AG04450 (cell line): Measurements from ENCODE around the gene PRSS57. TPM values are rescaled to one million over a fixed set of nuclear protein-coding genes. Genes with fewer than 3 reads are reported as not detected.
A peak's percentile ranks its signal among the peaks of the same experiment; 100 is the strongest.
"Not testable (repeated sequence)": the region's sequence is repeated elsewhere in the genome, so short reads cannot be mapped to it uniquely, and the experiment has no call there.

Source experiments
- CTCF ChIA-PET: fragments of 300-600, 350-600 bp; formaldehyde crosslinking; extraction: SDS; loops from one replicate; lab custom pipeline; 2022; ENCODE audit warnings: antibody characterized with exemption, inconsistent platforms; lab: Charles Lee
- POLR2A ChIA-PET: fragments of 350-600 bp; formaldehyde crosslinking; extraction: SDS; loops from one replicate; lab custom pipeline; 2021; ENCODE audit warnings: antibody characterized with exemption, inconsistent platforms; lab: Yijun Ruan, JAX
- DNase-seq: peaks from one replicate; pipeline ENCODE4 v3.0.0-alpha.2; 2011; ENCODE audit warnings: low read depth, low spot score
- H3K27ac ChIP-seq: one replicate; pipeline ENCODE4 v1.5.1; 2012; ENCODE audit warnings: low read depth, low read length, control low read depth
- H3K27me3 ChIP-seq: one replicate; pipeline ENCODE4 v1.6.0; 2012; ENCODE audit warnings: low read length; ENCODE audit not compliant: control insufficient read depth, insufficient read depth
- H3K4me3 ChIP-seq: 2 replicates; pipeline ENCODE4 v1.5.1; 2011; ENCODE audit warnings: mild to moderate bottlenecking, low read depth, low read length, control low read depth
- H3K9me3 ChIP-seq: 2 replicates; pipeline ENCODE4 v1.5.1; 2012; ENCODE audit warnings: low read length; ENCODE audit not compliant: control insufficient read depth, insufficient read depth
- polyA plus RNA-seq: library from polyadenylated mRNA; depleted of rRNA; stranded (reverse); fragments of >200 nt; gene quantifications from 2 replicates; pipeline ENCODE4 v1.2.3, GENCODE V29; 2011
- TF ChIP-seq, protein P1 (sequence below): IDR thresholded peaks from 2 replicates; pipeline ENCODE4 v1.5.1; 2011; ENCODE audit warnings: low read depth, low read length, control low read depth, inconsistent platforms

The PRSS57 gene
- polyA plus RNA-seq, 1 experiment = not detected

DNA sequence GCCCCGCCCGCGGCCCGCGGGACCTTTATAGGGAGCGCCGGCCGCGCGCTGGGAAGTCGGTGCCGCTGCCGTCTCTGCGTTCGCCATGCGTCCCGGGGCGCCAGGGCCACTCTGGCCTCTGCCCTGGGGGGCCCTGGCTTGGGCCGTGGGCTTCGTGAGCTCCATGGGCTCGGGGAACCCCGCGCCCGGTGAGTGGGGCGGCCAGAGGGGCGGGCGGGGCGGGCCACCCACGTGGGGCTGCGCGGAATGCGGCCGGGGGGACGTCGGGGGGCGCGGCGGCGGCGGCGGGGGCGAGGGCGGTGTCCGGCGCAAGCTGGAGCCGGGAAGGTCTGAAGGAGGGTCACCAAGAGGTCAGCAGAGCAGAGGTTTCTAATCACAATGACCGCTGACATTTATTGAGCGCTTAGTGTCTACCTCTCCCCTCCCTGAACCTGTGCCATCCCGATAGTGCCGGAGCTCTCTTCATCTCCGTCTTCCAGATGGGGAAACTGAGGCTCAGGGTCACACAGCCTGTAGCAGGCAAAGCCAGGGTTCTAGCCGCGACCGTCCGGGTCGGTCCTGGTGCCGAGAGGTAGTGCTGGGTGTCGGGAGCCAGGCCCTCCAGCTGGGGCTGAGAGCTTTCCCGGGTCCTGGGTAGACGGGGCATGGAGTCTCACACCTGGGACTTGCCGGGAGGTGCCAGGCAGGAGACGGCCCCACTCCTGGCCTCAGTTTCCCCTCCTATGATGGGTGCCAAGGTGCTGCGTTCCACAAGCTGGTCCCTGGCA lies 18.7 kb downstream of the PRSS57 start, which contains the start of gene FSTL3:
Gene FSTL3, plus strand, starts transcription at position 54 of the 767 bp plus-strand sequence. Its CDS starts 32 bp downstream, at position 86.
- CTCF ChIA-PET = interaction anchor here (0.7 kb wide), 1 partner anchor 98 kb away, joined by 4 read pairs; no protein-coding TSS in a partner anchor
- Histone ChIP-seq H3K9me3 (no peaks in the 10 kb centered on the region; the same call in 1 of the 2 replicates), H3K27me3 (no peaks in the 10 kb centered on the region), H3K4me3 (peak within 1 kb of the TSS; percentile 75), H3K27ac (peak within 1 kb of the TSS; percentile 61)
- DNase-seq = no peak
- POLR2A ChIA-PET = interaction anchor here (0.6 to 1.4 kb wide), 3 partner anchors 13 to 126 kb away, joined by 3 to 7 read pairs (median 4); partner anchors contain the start of gene RNF126
- TF ChIP-seq, protein P1, sequence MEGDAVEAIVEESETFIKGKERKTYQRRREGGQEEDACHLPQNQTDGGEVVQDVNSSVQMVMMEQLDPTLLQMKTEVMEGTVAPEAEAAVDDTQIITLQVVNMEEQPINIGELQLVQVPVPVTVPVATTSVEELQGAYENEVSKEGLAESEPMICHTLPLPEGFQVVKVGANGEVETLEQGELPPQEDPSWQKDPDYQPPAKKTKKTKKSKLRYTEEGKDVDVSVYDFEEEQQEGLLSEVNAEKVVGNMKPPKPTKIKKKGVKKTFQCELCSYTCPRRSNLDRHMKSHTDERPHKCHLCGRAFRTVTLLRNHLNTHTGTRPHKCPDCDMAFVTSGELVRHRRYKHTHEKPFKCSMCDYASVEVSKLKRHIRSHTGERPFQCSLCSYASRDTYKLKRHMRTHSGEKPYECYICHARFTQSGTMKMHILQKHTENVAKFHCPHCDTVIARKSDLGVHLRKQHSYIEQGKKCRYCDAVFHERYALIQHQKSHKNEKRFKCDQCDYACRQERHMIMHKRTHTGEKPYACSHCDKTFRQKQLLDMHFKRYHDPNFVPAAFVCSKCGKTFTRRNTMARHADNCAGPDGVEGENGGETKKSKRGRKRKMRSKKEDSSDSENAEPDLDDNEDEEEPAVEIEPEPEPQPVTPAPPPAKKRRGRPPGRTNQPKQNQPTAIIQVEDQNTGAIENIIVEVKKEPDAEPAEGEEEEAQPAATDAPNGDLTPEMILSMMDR = no peak

DNA sequence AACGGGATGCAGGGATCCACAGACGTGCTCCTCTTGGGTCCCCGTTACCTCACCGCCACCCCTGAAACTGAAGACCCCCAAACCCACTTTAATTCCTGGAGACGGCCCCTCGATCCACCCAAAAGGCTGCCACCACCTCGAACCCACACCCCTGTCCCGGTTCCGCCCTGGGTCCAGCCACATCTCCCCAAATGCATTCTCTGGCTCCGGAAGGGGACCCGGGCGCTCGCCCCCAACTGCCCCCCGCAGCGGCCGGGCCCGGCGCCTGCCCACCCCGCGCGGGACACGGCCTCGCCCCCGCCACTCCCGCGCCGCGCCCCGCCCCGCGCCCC lies 19.3 kb downstream of the PRSS57 start:
- peak overlapping the region; percentile 41 for H3K4me3 ChIP-seq
- no peaks in the 10 kb centered on the region; the same call in 1 of the 2 replicates for H3K9me3 ChIP-seq
- H3K27ac ChIP-seq = no peak overlapping the region
- DNase-seq = no peak
- TF ChIP-seq, protein P1 = no peak
- CTCF ChIA-PET = interaction anchor here (1.0 kb wide), 1 partner anchor 95 kb away, joined by 3 read pairs; no protein-coding TSS in a partner anchor
- POLR2A ChIA-PET = interaction anchor here (1.4 kb wide), 1 partner anchor 12 kb away, joined by 4 read pairs; the partner anchor contains the start of gene RNF126
- no peaks in the 10 kb centered on the region for H3K27me3 ChIP-seq

DNA sequence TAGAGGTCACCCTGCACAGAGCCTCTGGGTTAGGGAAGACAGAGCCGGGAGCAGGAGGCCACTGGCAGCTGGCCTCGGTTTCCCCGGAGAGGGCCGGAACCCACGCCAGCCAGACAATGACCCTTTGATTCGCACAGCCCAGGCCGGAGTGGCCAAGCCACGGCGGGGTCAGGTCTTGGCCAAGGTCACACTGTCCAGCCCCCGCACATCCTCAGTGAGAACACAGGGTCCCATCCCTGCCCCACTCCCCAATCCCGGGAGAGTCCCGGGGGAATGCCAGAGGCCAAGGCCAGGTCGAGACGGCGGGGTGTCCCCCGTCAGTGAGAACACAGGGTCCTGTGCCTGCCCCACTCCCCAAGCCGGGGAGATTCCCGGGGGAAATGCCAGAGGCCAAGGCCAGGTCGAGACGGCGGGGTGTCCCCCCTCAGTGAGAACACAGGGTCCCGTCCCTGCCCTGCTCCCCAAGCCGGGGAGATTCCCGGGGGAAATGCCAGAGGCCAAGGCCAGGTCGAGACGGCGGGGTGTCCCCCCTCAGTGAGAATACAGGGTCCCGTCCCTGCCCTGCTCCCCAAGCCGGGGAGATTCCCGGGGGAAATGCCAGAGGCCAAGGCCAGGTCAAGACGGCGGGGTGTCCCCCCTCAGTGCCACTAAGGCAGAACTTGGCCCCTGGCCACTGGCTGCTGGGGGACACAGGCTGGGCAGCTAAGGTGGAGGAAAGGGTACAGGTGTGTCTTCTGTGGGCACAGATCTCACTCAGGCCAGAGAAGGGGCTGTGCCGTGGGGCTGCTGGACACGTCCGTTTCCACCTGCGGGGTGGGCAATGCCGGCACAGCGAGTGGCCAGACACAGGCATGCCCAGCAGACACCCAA lies 20.7 kb downstream of the PRSS57 start:
- ChIA-PET CTCF (no interaction called here), POLR2A (interaction anchor here (0.9 kb wide), 1 partner anchor 11 kb away, joined by 5 read pairs; the partner anchor contains the start of gene RNF126)
- Histone ChIP-seq H3K27me3 (no peaks in the 10 kb centered on the region), H3K9me3 (no peaks in the 10 kb centered on the region; the same call in 1 of the 2 replicates), H3K4me3 (no peak overlapping the region), H3K27ac (no peak overlapping the region)
- TF ChIP-seq, protein P1 = no peak
- no peak for DNase-seq

DNA sequence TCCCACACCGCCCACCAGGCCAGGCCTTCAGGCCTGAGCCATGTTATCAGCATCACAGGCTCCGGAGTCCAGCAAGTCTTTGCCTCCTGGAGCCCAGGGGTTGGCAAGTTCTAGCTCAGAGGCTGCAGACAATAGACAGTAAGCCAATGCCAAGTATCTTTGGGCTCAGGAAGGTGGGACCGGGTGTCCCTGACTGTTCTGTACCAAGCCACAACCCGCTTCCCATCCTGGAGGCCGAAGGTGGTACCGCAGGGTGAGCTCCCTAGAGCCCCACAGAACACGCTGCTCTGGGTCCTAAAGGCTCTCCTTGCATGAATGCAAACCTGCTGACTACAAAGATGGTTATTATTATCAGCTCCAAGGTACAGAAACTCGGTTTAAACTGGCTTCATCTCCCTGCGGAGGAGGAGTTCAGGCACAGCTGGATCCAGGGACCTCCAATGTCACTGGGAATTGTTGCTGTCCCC lies 24.6 kb downstream of the PRSS57 start:
- TF ChIP-seq, protein P1 = 0 out of 2 replicates have a peak, but pooled peaks have one; percentile 9
- H3K9me3 ChIP-seq = peaks cover 12% of the 10 kb centered on the region
- H3K27me3 ChIP-seq = no peaks in the 10 kb centered on the region
- CTCF ChIA-PET = no interaction called here
- no peak overlapping the region for H3K27ac ChIP-seq
- no peak for DNase-seq
- H3K4me3 ChIP-seq = no peak overlapping the region
- POLR2A ChIA-PET = no interaction called here

DNA sequence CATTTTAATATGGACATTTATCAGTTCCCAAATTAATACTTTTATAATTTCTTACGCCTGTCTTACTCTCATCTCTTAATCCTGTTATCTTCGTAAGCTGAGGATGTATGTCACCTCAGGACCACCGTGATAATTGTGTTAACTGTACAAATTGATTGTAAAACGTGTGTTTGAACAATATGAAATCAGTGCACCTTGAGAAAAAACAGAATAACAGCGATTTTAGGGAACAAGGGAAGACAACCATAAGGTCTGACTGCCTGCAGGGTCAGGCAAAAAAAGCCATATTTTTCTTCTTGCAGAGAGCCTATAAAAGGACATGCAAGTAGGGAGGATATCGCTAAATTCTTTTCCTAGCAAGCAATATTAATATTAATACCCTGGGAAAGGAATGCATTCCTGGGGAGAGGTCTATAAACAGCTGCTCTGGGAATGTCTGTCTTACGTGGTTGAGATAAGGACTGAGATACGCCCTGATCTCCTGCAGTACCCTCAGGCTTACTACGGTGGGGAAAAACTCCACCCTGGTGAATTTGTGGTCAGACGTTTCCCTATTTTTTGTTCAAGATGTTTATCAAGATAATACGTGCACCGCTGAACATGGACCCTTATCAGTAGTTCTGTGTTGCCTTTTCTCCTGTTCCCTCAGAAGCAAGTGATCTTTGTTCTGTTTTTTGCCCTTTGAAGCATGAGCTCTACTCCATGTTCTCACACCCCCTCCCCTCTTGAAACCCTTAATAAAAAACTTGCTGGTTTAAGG lies 26.4 kb downstream of the PRSS57 start:
- H3K27me3 ChIP-seq, CTCF ChIA-PET, DNase-seq, H3K27ac ChIP-seq, POLR2A ChIA-PET, H3K4me3 ChIP-seq: not testable (repeated sequence)
- peaks cover 12% of the 10 kb centered on the region for H3K9me3 ChIP-seq

DNA sequence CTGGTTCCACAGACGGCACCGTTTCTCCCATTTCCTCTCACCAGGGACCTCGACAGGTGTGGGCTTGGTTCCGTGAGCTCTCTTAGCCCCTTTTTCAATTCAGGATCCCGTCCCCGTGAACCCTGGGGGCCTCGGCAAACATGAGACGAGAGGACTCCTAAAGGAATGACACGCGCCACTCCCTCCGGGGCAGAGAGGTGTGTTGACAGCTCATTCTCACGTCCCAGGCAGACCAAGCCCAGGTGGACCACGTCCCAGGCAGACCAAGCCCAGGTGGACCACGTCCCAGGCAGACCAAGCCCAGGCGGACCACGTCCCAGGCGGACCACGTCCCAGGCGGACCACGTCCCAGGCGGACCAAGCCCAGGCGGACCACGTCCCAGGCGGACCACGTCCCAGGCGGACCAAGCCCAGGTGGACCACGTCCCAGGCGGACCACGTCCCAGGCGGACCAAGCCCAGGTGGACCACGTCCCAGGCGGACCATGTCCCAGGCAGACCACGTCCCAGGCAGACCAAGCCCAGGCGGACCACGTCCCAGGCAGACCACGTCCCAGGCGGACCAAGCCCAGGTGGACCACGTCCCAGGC lies 28.2 kb downstream of the PRSS57 start:
- POLR2A ChIA-PET, DNase-seq, H3K27me3 ChIP-seq, H3K27ac ChIP-seq, H3K4me3 ChIP-seq, CTCF ChIA-PET: not testable (repeated sequence)
- peaks cover 16% of the 10 kb centered on the region for H3K9me3 ChIP-seq
